HG02610 (cell line): ENCODE data around the gene ADAMTS7.
"Not testable (repeated sequence)": the region's sequence is repeated elsewhere in the genome, so short reads cannot be mapped to it uniquely, and the experiment has no call there.

ENCODE experiments used
- ATAC-seq: cut with Tn5 transposase; IDR thresholded peaks from one replicate; pipeline ENCODE4 v1.9.1; 2021; ENCODE audit warnings: mild to moderate bottlenecking, moderate library complexity; ENCODE audit not compliant: unreplicated experiment

ADAMTS7 gene

GRCh38 chr15:78831229-78832207 is 20.3 kb upstream of the ADAMTS7 start:
- no peak for ATAC-seq

- no peak for ATAC-seq
Measured at GRCh38 chr15:78830514-78831228, 19.4 kb upstream of the ADAMTS7 start.

GRCh38 chr15:78828920-78829319 is 17.7 kb upstream of the ADAMTS7 start:
- no peak for ATAC-seq

- no peak for ATAC-seq
Measured at GRCh38 chr15:78822514-78822913, 11.2 kb upstream of the ADAMTS7 start.

GRCh38 chr15:78811825-78812183 is 540 bp upstream of the ADAMTS7 start:
- no peak for ATAC-seq

- ATAC-seq, result peak; percentile 20
Measured at GRCh38 chr15:78810362-78811123, 721 bp downstream of the ADAMTS7 start.

GRCh38 chr15:78810003-78810361 is 1.3 kb downstream of the ADAMTS7 start:
- ATAC-seq, result no peak

- ATAC-seq, result no peak
Measured at GRCh38 chr15:78808550-78808949, 2.7 kb downstream of the ADAMTS7 start.

- ATAC-seq, result no peak
Measured at GRCh38 chr15:78807359-78807758, 3.9 kb downstream of the ADAMTS7 start.

GRCh38 chr15:78804391-78804792 is 6.9 kb downstream of the ADAMTS7 start:
- no peak for ATAC-seq

- no peak for ATAC-seq
Measured at GRCh38 chr15:78800806-78801205, 10.5 kb downstream of the ADAMTS7 start.

- ATAC-seq, result no peak
Measured at GRCh38 chr15:78800189-78800588, 11.1 kb downstream of the ADAMTS7 start.

GRCh38 chr15:78799102-78799501 is 12.2 kb downstream of the ADAMTS7 start:
- ATAC-seq, result not testable (repeated sequence)

GRCh38 chr15:78798355-78798754 is 12.9 kb downstream of the ADAMTS7 start:
- not testable (repeated sequence) for ATAC-seq

GRCh38 chr15:78797951-78798350 is 13.3 kb downstream of the ADAMTS7 start:
- no peak for ATAC-seq

- ATAC-seq, result no peak
Measured at GRCh38 chr15:78796510-78796909, 14.8 kb downstream of the ADAMTS7 start.

- no peak for ATAC-seq
Measured at GRCh38 chr15:78795043-78795442, 16.2 kb downstream of the ADAMTS7 start.

GRCh38 chr15:78794446-78794845 is 16.8 kb downstream of the ADAMTS7 start:
- not testable (repeated sequence) for ATAC-seq

GRCh38 chr15:78791357-78791756 is 19.9 kb downstream of the ADAMTS7 start:
- no peak for ATAC-seq

- no peak for ATAC-seq
Measured at GRCh38 chr15:78790027-78790426, 21.2 kb downstream of the ADAMTS7 start.

GRCh38 chr15:78789615-78790014 is 21.6 kb downstream of the ADAMTS7 start:
- ATAC-seq, result no peak
